GM12878 (cell line): ENCODE data around the gene EYA4. TPM values are rescaled to one million over a fixed set of nuclear protein-coding genes. Genes with fewer than 3 reads are reported as not detected.

Experiments used
- ATAC-seq: fragments of 200-7000 bp; cut with Tn5 transposase; 3 replicates; pipeline ENCODE4 v1.9.1; 2020; ENCODE audit warnings: mild to moderate bottlenecking, moderate library complexity
- BruUV-seq: library from RNA; stranded (reverse); fragments of 400-500 nt; replicated peaks from 2 replicates; lab custom pipeline; 2021; lab: Mats Ljungman, UMichigan
- CTCF ChIA-PET: fragments of 300-600 bp; sonication (Branson Sonifier 250); formaldehyde crosslinking; extraction: SDS; loops from one replicate; lab custom pipeline; 2021; ENCODE audit warnings: inconsistent platforms; lab: Yijun Ruan, JAX
- POLR2A ChIA-PET: fragments of 350-600 bp; formaldehyde crosslinking; extraction: SDS; loops from one replicate; lab custom pipeline; 2021; ENCODE audit warnings: inconsistent platforms; lab: Charles Lee
- RAD21 ChIA-PET: fragments of 300-600 bp; sonication (Branson Sonifier 250); formaldehyde crosslinking; loops from one replicate; lab custom pipeline; 2023; ENCODE audit warnings: antibody characterized with exemption; ENCODE audit not compliant: unreplicated experiment; lab: Charles Lee
- SMC1A ChIA-PET: fragments of 300-600 bp; sonication (Branson Sonifier 250); formaldehyde crosslinking; loops from one replicate; lab custom pipeline; 2023; ENCODE audit not compliant: unreplicated experiment, uncharacterized antibody; lab: Charles Lee
- DNase-seq: peaks from one replicate; pipeline ENCODE4 v3.0.0-alpha.2; 2011; ENCODE audit warnings: low read depth, low spot score
- FAIRE-seq: peaks from 3 replicates; lab custom pipeline; 2011; peaks lifted over from hg19 to GRCh38; lab: Jason Lieb, UNC
- H2AFZ ChIP-seq: 2 replicates; pipeline ENCODE4 v1.6.0; 2011; ENCODE audit warnings: low read depth, low read length, control low read depth; ENCODE audit not compliant: control insufficient read depth
- H3K27ac ChIP-seq: 2 replicates; pipeline ENCODE4 v1.5.1; 2011; ENCODE audit warnings: control low read depth; ENCODE audit not compliant: control insufficient read depth, insufficient read depth
- H3K27me3 ChIP-seq, 2 experiments: replicated peaks in 1 of 2; 2 replicates each; pipeline versions ENCODE4 v1.6.0 to v1.6.1; 2011; ENCODE audit warnings: low read length in 1 of 2; ENCODE audit not compliant: control insufficient read depth in 2 of 2, insufficient read depth in 2 of 2
- H3K36me3 ChIP-seq, 2 experiments: 2 replicates each; pipeline ENCODE4 v1.5.1; 2011; ENCODE audit warnings: low read length in 1 of 2; ENCODE audit not compliant: control insufficient read depth in 2 of 2, insufficient read depth in 2 of 2
- H3K4me1 ChIP-seq: 2 replicates; pipeline ENCODE4 v1.6.1; 2011; ENCODE audit warnings: mild to moderate bottlenecking, low read length, moderate library complexity, mixed read lengths; ENCODE audit not compliant: control insufficient read depth, insufficient read depth
- H3K4me2 ChIP-seq: 2 replicates; pipeline ENCODE4 v1.6.0; 2011; ENCODE audit warnings: control low read depth; ENCODE audit not compliant: control insufficient read depth, insufficient read depth
- H3K4me3 ChIP-seq: fragments of 200-600 bp; sonication (generic); 2 replicates; pipeline ENCODE4 v1.5.1; 2016
- H3K79me2 ChIP-seq: 2 replicates; pipeline ENCODE4 v1.6.0; 2011; ENCODE audit warnings: low read length; ENCODE audit not compliant: control insufficient read depth, insufficient read depth
- H3K9ac ChIP-seq: 2 replicates; pipeline ENCODE4 v1.8.0; 2011; ENCODE audit warnings: low read length, control low read depth, mixed read lengths; ENCODE audit not compliant: control insufficient read depth, insufficient read depth
- H3K9me3 ChIP-seq: replicated peaks from 3 replicates; pipeline ENCODE4 v1.5.1; 2011; ENCODE audit warnings: mild to moderate bottlenecking, low read length; ENCODE audit not compliant: control insufficient read depth, insufficient read depth
- H4K20me1 ChIP-seq: 2 replicates; pipeline ENCODE4 v1.6.0; 2011; ENCODE audit not compliant: control insufficient read depth, insufficient read depth
- CEBPB ChIP-seq, 2 experiments: fragments of 150-350 bp in 1 of 2; IDR thresholded peaks; 2 replicates each; pipeline ENCODE4 v1.6.1; 2012 to 2014; ENCODE audit warnings: low read depth in 2 of 2, low read length in 2 of 2, borderline replicate concordance in 1 of 2, inconsistent platforms in 1 of 2
- CHD2 ChIP-seq: IDR thresholded peaks from 2 replicates; pipeline ENCODE4 v1.6.1; 2011; ENCODE audit warnings: low read depth, low read length, improper control_type of control experiment, borderline replicate concordance
- EED ChIP-seq: sonication (generic); IDR thresholded peaks from 2 replicates; pipeline ENCODE4 v1.6.1; 2016; ENCODE audit warnings: antibody characterized with exemption, low read depth
- EGR1 ChIP-seq, 2 experiments: IDR thresholded peaks; 1 replicate in 1 of 2; 2 replicates in 1 of 2; pipeline ENCODE4 v1.6.1; 2011 to 2012; ENCODE audit warnings: low read depth in 2 of 2, low read length in 2 of 2, borderline replicate concordance in 1 of 2, mild to moderate bottlenecking in 1 of 2, moderate library complexity in 1 of 2
- ESRRA ChIP-seq: IDR thresholded peaks from 2 replicates; pipeline ENCODE4 v1.6.1; 2012; ENCODE audit warnings: mild to moderate bottlenecking, low read length, improper control_type of control experiment
- SPI1 ChIP-seq: IDR thresholded peaks from 2 replicates; pipeline ENCODE4 v1.6.1; 2011; ENCODE audit warnings: low read depth, mild to moderate bottlenecking, low read length, moderate library complexity, borderline replicate concordance; ENCODE audit not compliant: insufficient read depth
- SREBF2 ChIP-seq: IDR thresholded peaks from 2 replicates; pipeline ENCODE4 v1.6.1; 2012; ENCODE audit warnings: mild to moderate bottlenecking, low read length
- TAF1 ChIP-seq: IDR thresholded peaks from 2 replicates; pipeline ENCODE4 v1.6.1; 2011; ENCODE audit warnings: mild to moderate bottlenecking, low read depth, low read length, borderline replicate concordance
- ZNF384 ChIP-seq: IDR thresholded peaks from 2 replicates; pipeline ENCODE4 v1.6.1; 2012; ENCODE audit warnings: low read depth, mild to moderate bottlenecking, low read length, improper control_type of control experiment, borderline replicate concordance
- WGBS: methylation state at CpG from one replicate; pipeline ENCODE4 v1.1.6; 2016; ENCODE audit warnings: low lambda C conversion rate; ENCODE audit not compliant: insufficient replicate concordance, insufficient coverage; ENCODE audit errors: missing lambda C conversion rate; 5-methylcytosine and 5-hydroxymethylcytosine counted together
- in situ Hi-C: fragments of 300-500 bp; cut with MboI; formaldehyde crosslinking; loops from 9 replicates; pipeline ENCODE4 v1.14.3; 2018; ENCODE audit warnings: mixed read lengths
- intact Hi-C: fragments of 100-400 bp; cut with micrococcal nuclease; formaldehyde crosslinking; loops from one replicate; pipeline ENCODE4 v1.14.2; 2022; ENCODE audit not compliant: unreplicated experiment
- polyA plus RNA-seq, 11 experiments: library from polyadenylated mRNA; depleted of rRNA in 4 of 11; unstranded in 6 of 11; stranded (reverse) in 5 of 11; fragments of >200 nt; fragmentation: Nextera tagmentation in 4 of 11; fragmentation: Illumina TruSeq in 1 of 11; extraction: Ambion mirVana in 4 of 11; extraction: Trizol in 1 of 11; gene quantifications; 1 replicate in 1 of 11; 2 replicates in 10 of 11; pipeline versions ENCODE4 v1.2.1 to v1.2.3, GENCODE V29; 2011 to 2016; ENCODE audit warnings: inconsistent platforms in 2 of 11, missing spikeins in 2 of 11, low read depth in 1 of 11
- total RNA-seq, 4 experiments: library from RNA; depleted of rRNA in 3 of 4; stranded (reverse); fragments of >200 nt in 3 of 4; fragmentation: Illumina TruSeq in 1 of 4; extraction: Trizol in 1 of 4; gene quantifications; 2 replicates each; pipeline versions ENCODE4 v1.2.1 to v1.2.3, GENCODE V29; 2013 to 2021
- TF ChIP-seq, protein P1 (sequence below): fragments of 450-650 bp; formaldehyde crosslinking; IDR thresholded peaks from 2 replicates; pipeline ENCODE4 v1.5.0; 2022; ENCODE audit warnings: mild to moderate bottlenecking, missing genetic modification characterization

Gene EYA4
- total and polyA plus RNA-seq, 10 of the 15 experiments (the other 5 are each of a cell fraction or from before 2014, with no cell fraction given): 0.02 TPM; not detected in 9

DNA sequence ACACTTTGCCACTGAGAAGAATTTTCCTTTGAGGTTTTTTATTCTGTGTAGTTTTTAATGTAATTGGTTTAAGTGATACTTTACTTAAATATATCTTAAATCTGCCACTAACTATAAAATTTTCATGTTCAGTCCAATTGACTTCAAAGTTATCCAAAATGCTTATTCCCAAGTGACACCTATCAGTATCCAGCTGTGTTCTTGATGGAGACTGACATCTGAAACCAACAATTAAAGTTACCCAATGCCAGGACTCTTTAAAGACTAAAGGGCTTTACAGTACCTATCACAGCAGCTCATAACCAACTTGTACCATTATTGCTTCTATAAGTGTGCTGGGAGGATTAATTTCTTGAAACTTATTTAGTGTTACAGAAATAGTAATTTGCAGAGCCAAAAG lies 13.8 kb upstream of the EYA4 start:
- ChIA-PET CTCF (no interaction called here), SMC1A (no interaction called here), POLR2A (no interaction called here)
- intact Hi-C loops: no loop called here
- no peaks in the 10 kb centered on the region for H3K9me3 ChIP-seq
- no peak overlapping the region for H3K9ac ChIP-seq
- DNase-seq (no peak), FAIRE-seq (no peak)
- no peaks in the 10 kb centered on the region for H3K79me2 ChIP-seq
- H3K4me3 ChIP-seq: no peak overlapping the region
- in situ Hi-C loops: no loop called here
- no peaks in the 10 kb centered on the region for H4K20me1 ChIP-seq
- no peak overlapping the region for H2AFZ ChIP-seq
- H3K27ac ChIP-seq: no peak overlapping the region
- H3K36me3 ChIP-seq: no peaks in the 10 kb centered on the region
- BruUV-seq: no TSS peak
- H3K27me3 ChIP-seq: no peaks in the 10 kb centered on the region; a peak in 1 of 4 replicates
- TF ChIP-seq EED (no peak), CHD2 (no peak)
- TF ChIP-seq, all 136 proteins: peak for 0
- Histone ChIP-seq H3K4me1 (no peaks in the 10 kb centered on the region), H3K4me2 (no peak overlapping the region)
- no peak for ATAC-seq
- RAD21 ChIA-PET: no interaction called here

DNA sequence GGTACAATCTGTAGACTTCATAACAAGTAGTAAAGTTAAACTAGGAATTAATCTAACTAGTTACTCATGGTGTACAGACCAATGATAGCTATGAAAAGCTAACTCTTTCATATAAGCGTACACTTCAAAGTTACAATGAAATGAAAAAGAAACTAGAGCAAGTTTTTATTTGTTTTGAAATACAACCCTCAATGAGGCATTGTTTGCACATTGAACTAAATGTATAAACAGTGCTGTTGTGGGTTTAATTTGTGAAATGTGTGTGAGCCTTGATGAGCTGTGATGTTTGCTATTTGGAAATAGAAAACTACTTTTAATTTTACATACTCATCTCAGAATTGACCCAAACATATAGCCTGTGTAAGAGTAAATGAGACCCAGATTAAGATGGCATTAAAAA lies 11.1 kb upstream of the EYA4 start:
- no peaks in the 10 kb centered on the region for H3K9me3 ChIP-seq
- intact Hi-C loops: no loop called here
- ChIA-PET RAD21 (no interaction called here), POLR2A (no interaction called here), SMC1A (interaction anchor here (1.9 kb wide), 1 partner anchor 19 kb away, joined by 3 read pairs; no protein-coding TSS in a partner anchor), CTCF (no interaction called here)
- 0% methylated on average over 1 of the region's 1 CpG for WGBS
- no peak for ATAC-seq
- H3K4me2 ChIP-seq: no peak overlapping the region
- H3K4me1 ChIP-seq: no peaks in the 10 kb centered on the region
- H3K36me3 ChIP-seq: no peaks in the 10 kb centered on the region
- H3K27ac ChIP-seq: no peak overlapping the region
- BruUV-seq: no TSS peak
- no peak for FAIRE-seq
- no peak for TF ChIP-seq EGR1 (IDR thresholded peaks at IDR 0.05; ENCODE audit: borderline replicate concordance in 1 of 2, low read depth in 2 of 2, low read length in 2 of 2)
- no peak for TF ChIP-seq CEBPB (IDR thresholded peaks at IDR 0.05; ENCODE audit: borderline replicate concordance in 1 of 2, low read depth in 2 of 2, low read length in 2 of 2)
- TF ChIP-seq ZNF384: no peak
- no peak for TF ChIP-seq SREBF2
- no peak for TF ChIP-seq ESRRA
- TF ChIP-seq, protein P1, sequence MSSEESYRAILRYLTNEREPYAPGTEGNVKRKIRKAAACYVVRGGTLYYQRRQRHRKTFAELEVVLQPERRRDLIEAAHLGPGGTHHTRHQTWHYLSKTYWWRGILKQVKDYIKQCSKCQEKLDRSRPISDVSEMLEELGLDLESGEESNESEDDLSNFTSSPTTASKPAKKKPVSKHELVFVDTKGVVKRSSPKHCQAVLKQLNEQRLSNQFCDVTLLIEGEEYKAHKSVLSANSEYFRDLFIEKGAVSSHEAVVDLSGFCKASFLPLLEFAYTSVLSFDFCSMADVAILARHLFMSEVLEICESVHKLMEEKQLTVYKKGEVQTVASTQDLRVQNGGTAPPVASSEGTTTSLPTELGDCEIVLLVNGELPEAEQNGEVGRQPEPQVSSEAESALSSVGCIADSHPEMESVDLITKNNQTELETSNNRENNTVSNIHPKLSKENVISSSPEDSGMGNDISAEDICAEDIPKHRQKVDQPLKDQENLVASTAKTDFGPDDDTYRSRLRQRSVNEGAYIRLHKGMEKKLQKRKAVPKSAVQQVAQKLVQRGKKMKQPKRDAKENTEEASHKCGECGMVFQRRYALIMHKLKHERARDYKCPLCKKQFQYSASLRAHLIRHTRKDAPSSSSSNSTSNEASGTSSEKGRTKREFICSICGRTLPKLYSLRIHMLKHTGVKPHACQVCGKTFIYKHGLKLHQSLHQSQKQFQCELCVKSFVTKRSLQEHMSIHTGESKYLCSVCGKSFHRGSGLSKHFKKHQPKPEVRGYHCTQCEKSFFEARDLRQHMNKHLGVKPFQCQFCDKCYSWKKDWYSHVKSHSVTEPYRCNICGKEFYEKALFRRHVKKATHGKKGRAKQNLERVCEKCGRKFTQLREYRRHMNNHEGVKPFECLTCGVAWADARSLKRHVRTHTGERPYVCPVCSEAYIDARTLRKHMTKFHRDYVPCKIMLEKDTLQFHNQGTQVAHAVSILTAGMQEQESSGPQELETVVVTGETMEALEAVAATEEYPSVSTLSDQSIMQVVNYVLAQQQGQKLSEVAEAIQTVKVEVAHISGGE (CRISPR knock-in tag): no peak
- TF ChIP-seq TAF1: no peak
- no peak for TF ChIP-seq SPI1
- no peak overlapping the region for H2AFZ ChIP-seq
- H3K9ac ChIP-seq: no peak overlapping the region
- in situ Hi-C loops: no loop called here
- H3K79me2 ChIP-seq: no peaks in the 10 kb centered on the region
- H4K20me1 ChIP-seq: no peaks in the 10 kb centered on the region
- DNase-seq: no peak
- H3K4me3 ChIP-seq: no peak overlapping the region
- H3K27me3 ChIP-seq: no peaks in the 10 kb centered on the region
